NCI-H1417 (cell line): ENCODE measurements around the gene CCND3.

Experiments
- DNase-seq, 3 experiments: peaks; one replicate each; lab custom pipeline; 2025; lab: John Stamatoyannopoulos, UW

Gene CCND3

GRCh38 chr6:41921712-41921998 lies 20.0 kb downstream of the CCND3 start:
- DNase-seq, result no peak

GRCh38 chr6:41920921-41921711 lies 20.5 kb downstream of the CCND3 start, which contains the start of the genes BYSL and MED20:
TSS of gene BYSL (plus strand) at chr6:41921499. CDS start at chr6:41921563, 64 bp downstream.
TSS of gene MED20 (minus strand) at chr6:41921139. CDS start at chr6:41921018, 121 bp downstream.
- peak; percentile 93 to 98 (median 96) for DNase-seq

- DNase-seq, result no peak
Measured at GRCh38 chr6:41917528-41917927, 24.1 kb downstream of the CCND3 start.

GRCh38 chr6:41914869-41915530 lies 26.6 kb downstream of the CCND3 start:
- DNase-seq, result no peak

GRCh38 chr6:41914343-41914742 lies 27.3 kb downstream of the CCND3 start:
- no peak for DNase-seq

- no peak for DNase-seq
Measured at GRCh38 chr6:41909727-41910126, 31.9 kb downstream of the CCND3 start.

- no peak for DNase-seq
Measured at GRCh38 chr6:41901882-41902519, 39.6 kb downstream of the CCND3 start.

- no peak for DNase-seq
Measured at GRCh38 chr6:41900861-41901260, 40.7 kb downstream of the CCND3 start.

GRCh38 chr6:41896281-41896680 lies 45.3 kb downstream of the CCND3 start:
- no peak for DNase-seq

GRCh38 chr6:41895300-41896233 lies 46.0 kb downstream of the CCND3 start, which contains the start of gene USP49:
TSS of gene USP49 (minus strand) at chr6:41895375. CDS start at chr6:41806983, 88,392 bp downstream.
- peak; percentile 91 to 94 (median 94) for DNase-seq

GRCh38 chr6:41894366-41895299 lies 47.0 kb downstream of the CCND3 start:
- peak; percentile 9 to 89 (median 80) for DNase-seq

- DNase-seq, result peak in 1 of 3 experiments; percentile 27
Measured at GRCh38 chr6:41892921-41893564, 48.6 kb downstream of the CCND3 start.

- no peak for DNase-seq
Measured at GRCh38 chr6:41887331-41887751, 54.3 kb downstream of the CCND3 start.

GRCh38 chr6:41885930-41886329 lies 55.7 kb downstream of the CCND3 start:
- DNase-seq, result no peak

- no peak for DNase-seq
Measured at GRCh38 chr6:41884957-41885356, 56.7 kb downstream of the CCND3 start.
